HepG2 (cell line): Measurements from ENCODE around the gene STX1B. TPM values are rescaled to one million over a fixed set of nuclear protein-coding genes. Genes with fewer than 3 reads are reported as not detected.

Source experiments
- EP300 ChIP-seq, 3 experiments: sonication (generic) in 1 of 3; formaldehyde crosslinking in 1 of 3; IDR thresholded peaks; 2 replicates each; pipeline versions ENCODE4 v1.5.1 to v1.6.1; 2011 to 2020; ENCODE audit warnings: low read depth in 2 of 3, low read length in 2 of 3, borderline replicate concordance in 1 of 3, improper control_type of control experiment in 1 of 3, mild to moderate bottlenecking in 1 of 3, missing genetic modification reagents in 1 of 3, moderate library complexity in 1 of 3
- GATA4 ChIP-seq: sonication (generic); IDR thresholded peaks from 2 replicates; pipeline ENCODE4 v1.6.1; 2016; ENCODE audit warnings: antibody characterized with exemption, low read depth, borderline replicate concordance
- HNRNPUL1 ChIP-seq: fragments of 200-400 bp; formaldehyde crosslinking; IDR thresholded peaks from 2 replicates; pipeline ENCODE4 v1.6.1; 2017; ENCODE audit warnings: low read depth, mild to moderate bottlenecking, low read length, moderate library complexity
- MBD4 ChIP-seq: IDR thresholded peaks from 2 replicates; pipeline ENCODE4 v1.6.1; 2012; ENCODE audit warnings: low read length, inconsistent platforms, borderline replicate concordance
- NCOA1 ChIP-seq: sonication (generic); formaldehyde crosslinking; IDR thresholded peaks from 2 replicates; pipeline ENCODE4 v1.9.0; 2021; ENCODE audit warnings: missing genetic modification reagents
- NR2F1 ChIP-seq, 2 experiments: fragments of 450-650 bp in 1 of 2; formaldehyde crosslinking in 1 of 2; IDR thresholded peaks; 2 replicates each; pipeline versions ENCODE4 v1.5.0 to v1.6.1; 2016 to 2020; ENCODE audit warnings: mild to moderate bottlenecking in 1 of 2, missing compliant biosample characterization in 1 of 2, missing genetic modification reagents in 1 of 2, moderate library complexity in 1 of 2
- NR2F2 ChIP-seq: IDR thresholded peaks from 2 replicates; pipeline ENCODE4 v1.6.1; 2012; ENCODE audit warnings: low read depth, inconsistent platforms, borderline replicate concordance
- PCBP1 ChIP-seq: fragments of 200-400 bp; formaldehyde crosslinking; IDR thresholded peaks from 2 replicates; pipeline ENCODE4 v1.6.1; 2017; ENCODE audit warnings: mild to moderate bottlenecking, low read depth, low read length, borderline replicate concordance
- SAFB2 ChIP-seq: sonication (generic); formaldehyde crosslinking; IDR thresholded peaks from 2 replicates; pipeline ENCODE4 v1.5.1; 2020; ENCODE audit warnings: missing genetic modification reagents, low read depth, mild to moderate bottlenecking, borderline replicate concordance
- ZEB1 ChIP-seq: IDR thresholded peaks from 2 replicates; pipeline ENCODE4 v1.6.1; 2012; ENCODE audit warnings: mild to moderate bottlenecking, low read depth, inconsistent platforms; ENCODE audit not compliant: insufficient replicate concordance
- ZFY ChIP-seq: sonication (generic); formaldehyde crosslinking; IDR thresholded peaks from 2 replicates; pipeline ENCODE4 v1.4.0; 2020; ENCODE audit warnings: missing genetic modification reagents
- ZNF33A ChIP-seq: sonication (generic); formaldehyde crosslinking; IDR thresholded peaks from 2 replicates; pipeline ENCODE4 v1.5.1; 2020; ENCODE audit warnings: missing genetic modification reagents, mild to moderate bottlenecking, moderate library complexity, borderline replicate concordance
- ZNF343 ChIP-seq: sonication (generic); formaldehyde crosslinking; IDR thresholded peaks from 2 replicates; pipeline ENCODE4 v1.4.0; 2020; ENCODE audit warnings: mild to moderate bottlenecking, missing genetic modification reagents
- ZNF431 ChIP-seq: sonication (generic); formaldehyde crosslinking; IDR thresholded peaks from 2 replicates; pipeline ENCODE4 v1.9.0; 2022; ENCODE audit warnings: missing genetic modification reagents, low read depth, mild to moderate bottlenecking, borderline replicate concordance
- ZNF883 ChIP-seq: sonication (generic); formaldehyde crosslinking; IDR thresholded peaks from 2 replicates; pipeline ENCODE4 v1.5.1; 2020; ENCODE audit warnings: mild to moderate bottlenecking, missing genetic modification reagents; ENCODE audit errors: not compliant biosample characterization
- ZSCAN22 ChIP-seq: sonication (generic); formaldehyde crosslinking; IDR thresholded peaks from 2 replicates; pipeline ENCODE4 v1.4.0; 2020; ENCODE audit warnings: mild to moderate bottlenecking, missing genetic modification reagents
- polyA plus RNA-seq, 8 experiments: library from polyadenylated mRNA; depleted of rRNA in 3 of 8; stranded (reverse) in 7 of 8; unstranded in 1 of 8; fragments of >200 nt; fragmentation: Illumina TruSeq in 4 of 8; extraction: Trizol in 4 of 8; gene quantifications; 2 replicates each; pipeline versions ENCODE4 v1.2.1 to v1.2.3, GENCODE V29; 2011 to 2016; ENCODE audit warnings: low read depth in 4 of 8, missing spikeins in 1 of 8, mixed read lengths in 1 of 8; ENCODE audit not compliant: insufficient read depth in 1 of 8
- total RNA-seq, 5 experiments: library from RNA; depleted of rRNA; stranded (reverse); fragments of >200 nt; fragmentation: Illumina TruSeq; extraction: Trizol; gene quantifications; 2 replicates each; pipeline ENCODE4 v1.2.3, GENCODE V29; 2016; ENCODE audit warnings: low read depth in 1 of 5
- TF ChIP-seq, protein P1 (sequence below): sonication (generic); formaldehyde crosslinking; IDR thresholded peaks from 2 replicates; pipeline ENCODE4 v1.5.0; 2020; ENCODE audit warnings: mild to moderate bottlenecking, missing genetic modification reagents
- TF ChIP-seq, protein P2 (sequence below): sonication (generic); formaldehyde crosslinking; IDR thresholded peaks from 2 replicates; pipeline ENCODE4 v1.9.0; 2021; ENCODE audit warnings: mild to moderate bottlenecking, missing genetic modification reagents
- TF ChIP-seq, protein P3 (sequence below): sonication (generic); formaldehyde crosslinking; IDR thresholded peaks from 2 replicates; pipeline ENCODE4 v1.5.0; 2020; ENCODE audit warnings: missing genetic modification reagents

The STX1B gene
- total and polyA plus RNA-seq, 2 of the 13 experiments (the other 11 are each of a cell fraction or from before 2014, with no cell fraction given): 2.1 to 3.0 TPM

DNA sequence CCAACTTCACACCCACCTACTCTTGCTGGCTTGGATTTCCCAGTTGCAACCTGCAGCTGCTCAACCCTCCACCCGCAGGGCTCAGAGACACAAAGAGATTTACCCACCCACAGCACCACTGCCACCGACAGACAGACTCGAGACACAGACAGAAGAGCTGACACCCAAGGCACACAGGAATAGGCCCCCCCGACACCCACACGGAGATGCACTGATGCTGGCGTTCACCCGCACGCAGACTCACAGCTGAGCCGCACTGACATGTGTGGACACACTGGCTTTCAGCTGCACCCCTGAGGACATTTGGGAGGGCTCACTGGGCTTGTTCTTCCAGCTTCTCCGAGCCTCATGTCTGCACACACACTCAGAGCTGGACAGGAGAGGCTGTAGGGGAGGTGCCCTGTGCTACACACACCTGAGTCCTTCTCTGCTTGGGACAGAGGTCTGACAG is 8.2 kb downstream of the STX1B start (continued):
- TF ChIP-seq NR2F1 (CRISPR knock-in tag; IDR thresholded peaks at IDR 0.05) (no peak), GATA4 (no peak), NCOA1 (CRISPR knock-in tag) (no peak), ZFY (CRISPR knock-in tag) (no peak), ZNF431 (CRISPR knock-in tag) (no peak), MBD4 (no peak), ZSCAN22 (CRISPR knock-in tag) (0 out of 2 replicates have a peak, but pooled peaks have one; percentile 12), ZNF883 (CRISPR knock-in tag) (no peak), EP300 (IDR thresholded peaks at IDR 0.05; ENCODE audit: low read depth in 2 of 2, low read length in 2 of 2) (no peak), EP300 (CRISPR knock-in tag; IDR thresholded peaks at IDR 0.05; ENCODE audit: borderline replicate concordance) (no peak), ZNF343 (no peak), NR2F2 (no peak), ZNF33A (CRISPR knock-in tag) (no peak), HNRNPUL1 (no peak), SAFB2 (0 out of 2 replicates have a peak, but pooled peaks have one; percentile 5), ZEB1 (no peak), PCBP1 (0 out of 2 replicates have a peak, but pooled peaks have one; percentile 11)
- TF ChIP-seq, protein P1, sequence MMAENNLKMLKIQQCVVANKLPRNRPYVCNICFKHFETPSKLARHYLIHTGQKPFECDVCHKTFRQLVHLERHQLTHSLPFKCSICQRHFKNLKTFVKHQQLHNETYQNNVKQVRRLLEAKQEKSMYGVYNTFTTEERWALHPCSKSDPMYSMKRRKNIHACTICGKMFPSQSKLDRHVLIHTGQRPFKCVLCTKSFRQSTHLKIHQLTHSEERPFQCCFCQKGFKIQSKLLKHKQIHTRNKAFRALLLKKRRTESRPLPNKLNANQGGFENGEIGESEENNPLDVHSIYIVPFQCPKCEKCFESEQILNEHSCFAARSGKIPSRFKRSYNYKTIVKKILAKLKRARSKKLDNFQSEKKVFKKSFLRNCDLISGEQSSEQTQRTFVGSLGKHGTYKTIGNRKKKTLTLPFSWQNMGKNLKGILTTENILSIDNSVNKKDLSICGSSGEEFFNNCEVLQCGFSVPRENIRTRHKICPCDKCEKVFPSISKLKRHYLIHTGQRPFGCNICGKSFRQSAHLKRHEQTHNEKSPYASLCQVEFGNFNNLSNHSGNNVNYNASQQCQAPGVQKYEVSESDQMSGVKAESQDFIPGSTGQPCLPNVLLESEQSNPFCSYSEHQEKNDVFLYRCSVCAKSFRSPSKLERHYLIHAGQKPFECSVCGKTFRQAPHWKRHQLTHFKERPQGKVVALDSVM: no peak
- TF ChIP-seq, protein P2, sequence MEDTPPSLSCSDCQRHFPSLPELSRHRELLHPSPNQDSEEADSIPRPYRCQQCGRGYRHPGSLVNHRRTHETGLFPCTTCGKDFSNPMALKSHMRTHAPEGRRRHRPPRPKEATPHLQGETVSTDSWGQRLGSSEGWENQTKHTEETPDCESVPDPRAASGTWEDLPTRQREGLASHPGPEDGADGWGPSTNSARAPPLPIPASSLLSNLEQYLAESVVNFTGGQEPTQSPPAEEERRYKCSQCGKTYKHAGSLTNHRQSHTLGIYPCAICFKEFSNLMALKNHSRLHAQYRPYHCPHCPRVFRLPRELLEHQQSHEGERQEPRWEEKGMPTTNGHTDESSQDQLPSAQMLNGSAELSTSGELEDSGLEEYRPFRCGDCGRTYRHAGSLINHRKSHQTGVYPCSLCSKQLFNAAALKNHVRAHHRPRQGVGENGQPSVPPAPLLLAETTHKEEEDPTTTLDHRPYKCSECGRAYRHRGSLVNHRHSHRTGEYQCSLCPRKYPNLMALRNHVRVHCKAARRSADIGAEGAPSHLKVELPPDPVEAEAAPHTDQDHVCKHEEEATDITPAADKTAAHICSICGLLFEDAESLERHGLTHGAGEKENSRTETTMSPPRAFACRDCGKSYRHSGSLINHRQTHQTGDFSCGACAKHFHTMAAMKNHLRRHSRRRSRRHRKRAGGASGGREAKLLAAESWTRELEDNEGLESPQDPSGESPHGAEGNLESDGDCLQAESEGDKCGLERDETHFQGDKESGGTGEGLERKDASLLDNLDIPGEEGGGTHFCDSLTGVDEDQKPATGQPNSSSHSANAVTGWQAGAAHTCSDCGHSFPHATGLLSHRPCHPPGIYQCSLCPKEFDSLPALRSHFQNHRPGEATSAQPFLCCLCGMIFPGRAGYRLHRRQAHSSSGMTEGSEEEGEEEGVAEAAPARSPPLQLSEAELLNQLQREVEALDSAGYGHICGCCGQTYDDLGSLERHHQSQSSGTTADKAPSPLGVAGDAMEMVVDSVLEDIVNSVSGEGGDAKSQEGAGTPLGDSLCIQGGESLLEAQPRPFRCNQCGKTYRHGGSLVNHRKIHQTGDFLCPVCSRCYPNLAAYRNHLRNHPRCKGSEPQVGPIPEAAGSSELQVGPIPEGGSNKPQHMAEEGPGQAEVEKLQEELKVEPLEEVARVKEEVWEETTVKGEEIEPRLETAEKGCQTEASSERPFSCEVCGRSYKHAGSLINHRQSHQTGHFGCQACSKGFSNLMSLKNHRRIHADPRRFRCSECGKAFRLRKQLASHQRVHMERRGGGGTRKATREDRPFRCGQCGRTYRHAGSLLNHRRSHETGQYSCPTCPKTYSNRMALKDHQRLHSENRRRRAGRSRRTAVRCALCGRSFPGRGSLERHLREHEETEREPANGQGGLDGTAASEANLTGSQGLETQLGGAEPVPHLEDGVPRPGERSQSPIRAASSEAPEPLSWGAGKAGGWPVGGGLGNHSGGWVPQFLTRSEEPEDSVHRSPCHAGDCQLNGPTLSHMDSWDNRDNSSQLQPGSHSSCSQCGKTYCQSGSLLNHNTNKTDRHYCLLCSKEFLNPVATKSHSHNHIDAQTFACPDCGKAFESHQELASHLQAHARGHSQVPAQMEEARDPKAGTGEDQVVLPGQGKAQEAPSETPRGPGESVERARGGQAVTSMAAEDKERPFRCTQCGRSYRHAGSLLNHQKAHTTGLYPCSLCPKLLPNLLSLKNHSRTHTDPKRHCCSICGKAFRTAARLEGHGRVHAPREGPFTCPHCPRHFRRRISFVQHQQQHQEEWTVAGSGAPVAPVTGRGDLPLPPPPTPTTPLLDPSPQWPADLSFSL: no peak
- TF ChIP-seq, protein P3, sequence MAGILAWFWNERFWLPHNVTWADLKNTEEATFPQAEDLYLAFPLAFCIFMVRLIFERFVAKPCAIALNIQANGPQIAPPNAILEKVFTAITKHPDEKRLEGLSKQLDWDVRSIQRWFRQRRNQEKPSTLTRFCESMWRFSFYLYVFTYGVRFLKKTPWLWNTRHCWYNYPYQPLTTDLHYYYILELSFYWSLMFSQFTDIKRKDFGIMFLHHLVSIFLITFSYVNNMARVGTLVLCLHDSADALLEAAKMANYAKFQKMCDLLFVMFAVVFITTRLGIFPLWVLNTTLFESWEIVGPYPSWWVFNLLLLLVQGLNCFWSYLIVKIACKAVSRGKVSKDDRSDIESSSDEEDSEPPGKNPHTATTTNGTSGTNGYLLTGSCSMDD (CRISPR knock-in tag): no peak
